ENCODE results near the gene GPC6. TPM values are rescaled to one million over a fixed set of nuclear protein-coding genes. Genes with fewer than 3 reads are reported as not detected.

Gene GPC6
- total RNA-seq, 2 experiments from 2014 or later: not detected

DNA sequence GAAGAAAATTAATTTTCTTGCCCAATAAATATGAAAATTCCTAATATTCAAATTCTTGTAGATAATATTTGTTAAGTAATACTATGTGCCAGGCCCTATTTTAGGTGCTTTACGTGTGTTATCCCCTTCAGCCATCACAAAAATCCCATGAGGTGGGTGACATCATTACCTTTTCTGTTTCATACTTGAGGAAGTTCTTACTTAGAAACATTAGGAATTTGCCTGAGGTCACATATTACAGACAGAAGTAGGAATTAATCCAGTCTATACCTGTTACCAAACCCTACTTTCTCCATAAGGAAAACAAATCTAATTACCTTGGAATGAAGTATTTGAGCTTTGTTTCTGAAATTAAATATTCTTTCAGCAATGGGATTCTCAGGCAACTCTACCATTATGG lies 336.1 kb downstream of the GPC6 start:
- intact Hi-C loops (cut with micrococcal nuclease; ENCODE audit: unreplicated experiment): no loop called here
- Histone ChIP-seq H3K36me3 (ENCODE audit: insufficient read depth, low read length) (no peaks in the 10 kb centered on the region), H3K79me2 (ENCODE audit: insufficient read depth, low read depth, low read length) (no peaks in the 10 kb centered on the region), H4K20me1 (ENCODE audit: insufficient read depth, low read length) (no peaks in the 10 kb centered on the region), H3K4me3 (ENCODE audit: low read depth, low read length, poor library complexity, severe bottlenecking) (no peak overlapping the region), H2AFZ (ENCODE audit: low read length) (no peak overlapping the region), H3K9me3 (ENCODE audit: low read length) (no peaks in the 10 kb centered on the region), H3K4me1 (ENCODE audit: insufficient read depth, low read length, poor library complexity, severe bottlenecking) (no peaks in the 10 kb centered on the region), H3K4me2 (ENCODE audit: low read length) (no peak overlapping the region), H3K9me2 (ENCODE audit: insufficient read depth, low read length) (no peaks in the 10 kb centered on the region), H3K27ac (ENCODE audit: low read depth, low read length, poor library complexity, severe bottlenecking) (no peak overlapping the region)
- no peak for DNase-seq (ENCODE audit: low spot score)
- no peak for TF ChIP-seq EZH2phosphoT487 (IDR thresholded peaks at IDR 0.05; ENCODE audit: borderline replicate concordance, low read depth, low read length)
- TF ChIP-seq, protein P1, sequence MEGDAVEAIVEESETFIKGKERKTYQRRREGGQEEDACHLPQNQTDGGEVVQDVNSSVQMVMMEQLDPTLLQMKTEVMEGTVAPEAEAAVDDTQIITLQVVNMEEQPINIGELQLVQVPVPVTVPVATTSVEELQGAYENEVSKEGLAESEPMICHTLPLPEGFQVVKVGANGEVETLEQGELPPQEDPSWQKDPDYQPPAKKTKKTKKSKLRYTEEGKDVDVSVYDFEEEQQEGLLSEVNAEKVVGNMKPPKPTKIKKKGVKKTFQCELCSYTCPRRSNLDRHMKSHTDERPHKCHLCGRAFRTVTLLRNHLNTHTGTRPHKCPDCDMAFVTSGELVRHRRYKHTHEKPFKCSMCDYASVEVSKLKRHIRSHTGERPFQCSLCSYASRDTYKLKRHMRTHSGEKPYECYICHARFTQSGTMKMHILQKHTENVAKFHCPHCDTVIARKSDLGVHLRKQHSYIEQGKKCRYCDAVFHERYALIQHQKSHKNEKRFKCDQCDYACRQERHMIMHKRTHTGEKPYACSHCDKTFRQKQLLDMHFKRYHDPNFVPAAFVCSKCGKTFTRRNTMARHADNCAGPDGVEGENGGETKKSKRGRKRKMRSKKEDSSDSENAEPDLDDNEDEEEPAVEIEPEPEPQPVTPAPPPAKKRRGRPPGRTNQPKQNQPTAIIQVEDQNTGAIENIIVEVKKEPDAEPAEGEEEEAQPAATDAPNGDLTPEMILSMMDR (conservative IDR thresholded peaks at IDR 0.05; ENCODE audit: low read length): no peak
- BruUV-seq (replicated peaks): no TSS peak
- ChIA-PET CTCF (ENCODE audit: unreplicated experiment) (no interaction called here), POLR2A (interaction anchor here (0.5 kb wide), 1 partner anchor 1110 kb away, joined by 4 read pairs; no protein-coding TSS in a partner anchor)

DNA sequence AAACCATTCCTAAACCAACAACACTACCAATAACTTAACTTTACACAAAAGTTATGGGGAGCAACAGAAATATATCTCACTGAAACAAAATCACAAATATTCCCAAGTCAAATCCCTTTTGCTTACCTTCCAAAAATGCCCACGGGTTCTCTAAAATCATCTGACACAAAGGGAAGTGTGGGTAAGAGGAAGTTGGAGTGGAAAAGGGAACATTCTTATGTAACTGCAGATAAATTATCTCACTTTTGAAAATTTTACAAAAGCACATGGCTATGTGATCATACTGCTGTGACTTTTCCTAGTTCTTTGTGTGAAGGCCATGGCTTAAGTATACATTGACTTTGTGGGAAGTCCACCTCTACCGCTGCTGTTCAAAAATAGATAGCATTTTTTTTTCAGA lies 350.5 kb downstream of the GPC6 start:
- H3K4me3 ChIP-seq (ENCODE audit: low read depth, low read length, poor library complexity, severe bottlenecking): no peak overlapping the region
- no peaks in the 10 kb centered on the region for H3K9me2 ChIP-seq (ENCODE audit: insufficient read depth, low read length)
- no peak overlapping the region for H3K4me2 ChIP-seq (ENCODE audit: low read length)
- no peaks in the 10 kb centered on the region for H3K9me3 ChIP-seq (ENCODE audit: low read length)
- intact Hi-C loops (cut with micrococcal nuclease; ENCODE audit: unreplicated experiment): no loop called here
- no peaks in the 10 kb centered on the region for H3K79me2 ChIP-seq (ENCODE audit: insufficient read depth, low read depth, low read length)
- H2AFZ ChIP-seq (ENCODE audit: low read length): no peak overlapping the region
- POLR2A ChIA-PET: no interaction called here
- CTCF ChIA-PET (ENCODE audit: unreplicated experiment): no interaction called here
- H3K4me1 ChIP-seq (ENCODE audit: insufficient read depth, low read length, poor library complexity, severe bottlenecking): no peaks in the 10 kb centered on the region
- H3K36me3 ChIP-seq (ENCODE audit: insufficient read depth, low read length): no peaks in the 10 kb centered on the region
- no TSS peak for BruUV-seq (replicated peaks)
- DNase-seq (ENCODE audit: low spot score): no peak
- H3K27ac ChIP-seq (ENCODE audit: low read depth, low read length, poor library complexity, severe bottlenecking): no peak overlapping the region
- TF ChIP-seq, protein P1 (conservative IDR thresholded peaks at IDR 0.05; ENCODE audit: low read length): no peak
- no peak for TF ChIP-seq EZH2phosphoT487 (IDR thresholded peaks at IDR 0.05; ENCODE audit: borderline replicate concordance, low read depth, low read length)
- H4K20me1 ChIP-seq (ENCODE audit: insufficient read depth, low read length): no peaks in the 10 kb centered on the region

DNA sequence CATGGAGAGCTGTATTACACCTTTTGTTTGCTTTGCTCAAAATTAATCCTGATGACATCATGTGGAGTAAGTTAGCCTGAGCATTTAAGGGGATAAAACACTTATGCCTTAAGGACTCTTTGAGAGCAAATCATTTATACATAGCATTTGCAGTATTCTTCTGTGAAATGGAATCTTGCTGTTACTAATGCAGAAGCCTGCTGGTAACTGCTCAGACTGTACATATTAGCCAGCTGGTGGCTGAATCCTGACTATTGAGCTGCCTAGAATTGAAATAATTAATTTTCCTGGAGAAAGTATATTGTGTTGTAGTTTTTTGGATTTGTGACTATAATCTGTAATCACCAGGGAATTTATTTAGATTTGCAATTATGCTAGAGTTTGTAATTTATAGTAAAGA lies 363.2 kb downstream of the GPC6 start:
- no peak for DNase-seq (ENCODE audit: low spot score)
- Histone ChIP-seq H3K9me2 (ENCODE audit: insufficient read depth, low read length) (no peaks in the 10 kb centered on the region), H3K4me1 (ENCODE audit: insufficient read depth, low read length, poor library complexity, severe bottlenecking) (no peaks in the 10 kb centered on the region), H4K20me1 (ENCODE audit: insufficient read depth, low read length) (no peaks in the 10 kb centered on the region), H3K9me3 (ENCODE audit: low read length) (no peaks in the 10 kb centered on the region), H3K27ac (ENCODE audit: low read depth, low read length, poor library complexity, severe bottlenecking) (no peak overlapping the region), H2AFZ (ENCODE audit: low read length) (no peak overlapping the region), H3K4me2 (ENCODE audit: low read length) (no peak overlapping the region), H3K36me3 (ENCODE audit: insufficient read depth, low read length) (no peaks in the 10 kb centered on the region), H3K4me3 (ENCODE audit: low read depth, low read length, poor library complexity, severe bottlenecking) (no peak overlapping the region), H3K79me2 (ENCODE audit: insufficient read depth, low read depth, low read length) (no peaks in the 10 kb centered on the region)
- intact Hi-C loops (cut with micrococcal nuclease; ENCODE audit: unreplicated experiment): no loop called here
- no TSS peak for BruUV-seq (replicated peaks)
- ChIA-PET CTCF (ENCODE audit: unreplicated experiment) (no interaction called here), POLR2A (no interaction called here)
- no peak for TF ChIP-seq EZH2phosphoT487 (IDR thresholded peaks at IDR 0.05; ENCODE audit: borderline replicate concordance, low read depth, low read length)
- TF ChIP-seq, protein P1 (conservative IDR thresholded peaks at IDR 0.05; ENCODE audit: low read length): no peak

All from OCI-LY7 (cell line).